NCI-H1436 (cell line): ENCODE measurements around the gene CALY.
A peak's percentile ranks its signal among the peaks of the same experiment; 100 is the strongest.

Experiments used
- DNase-seq: peaks from one replicate; lab custom pipeline; 2025; lab: John Stamatoyannopoulos, UW

The CALY gene

DNA sequence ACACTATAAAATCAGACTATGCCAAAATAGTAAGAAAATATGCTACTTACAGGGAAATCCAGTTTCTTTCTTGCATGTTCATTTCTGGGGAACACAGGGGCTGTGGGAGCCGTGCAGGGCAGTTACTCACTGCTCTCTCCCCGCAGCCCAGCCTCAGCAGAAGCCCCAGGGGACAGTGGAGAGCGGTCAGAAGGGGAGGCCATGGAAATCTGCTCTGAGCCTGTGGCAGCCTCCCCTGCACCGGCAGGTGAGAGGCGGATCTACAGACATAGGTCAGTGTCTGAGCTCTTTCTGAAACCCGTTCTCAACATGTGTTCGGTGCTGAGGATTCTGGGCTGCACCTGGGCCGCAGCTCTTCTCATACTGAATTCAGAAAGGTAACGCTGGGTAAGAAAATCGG, 25.1 kb downstream of the CALY start:
- DNase-seq = no peak

- DNase-seq = no peak
These were observed 25.9 kb downstream of the CALY start for GRCh38 chr10:133310789-133311188.

DNA sequence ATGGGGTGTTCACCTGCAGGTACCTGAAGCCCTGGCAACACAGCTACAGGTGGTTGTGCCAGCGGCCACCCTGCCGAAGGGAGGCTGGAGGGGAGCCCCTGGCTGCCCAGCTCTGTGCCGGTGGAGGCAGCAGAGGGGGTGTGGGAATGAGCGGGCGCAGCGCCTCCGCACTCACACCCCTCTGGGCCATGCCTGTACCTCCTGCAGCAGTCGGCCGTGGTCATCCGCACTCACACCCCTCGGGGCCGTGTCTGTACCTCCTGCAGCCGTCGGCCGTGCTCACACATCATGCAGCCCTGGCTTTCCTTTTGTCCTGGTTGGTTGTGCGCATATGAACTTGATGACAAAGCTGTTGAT, 26.3 kb downstream of the CALY start:
- DNase-seq = no peak

- DNase-seq = no peak
These were observed 26.8 kb downstream of the CALY start for GRCh38 chr10:133309720-133310398.

DNA sequence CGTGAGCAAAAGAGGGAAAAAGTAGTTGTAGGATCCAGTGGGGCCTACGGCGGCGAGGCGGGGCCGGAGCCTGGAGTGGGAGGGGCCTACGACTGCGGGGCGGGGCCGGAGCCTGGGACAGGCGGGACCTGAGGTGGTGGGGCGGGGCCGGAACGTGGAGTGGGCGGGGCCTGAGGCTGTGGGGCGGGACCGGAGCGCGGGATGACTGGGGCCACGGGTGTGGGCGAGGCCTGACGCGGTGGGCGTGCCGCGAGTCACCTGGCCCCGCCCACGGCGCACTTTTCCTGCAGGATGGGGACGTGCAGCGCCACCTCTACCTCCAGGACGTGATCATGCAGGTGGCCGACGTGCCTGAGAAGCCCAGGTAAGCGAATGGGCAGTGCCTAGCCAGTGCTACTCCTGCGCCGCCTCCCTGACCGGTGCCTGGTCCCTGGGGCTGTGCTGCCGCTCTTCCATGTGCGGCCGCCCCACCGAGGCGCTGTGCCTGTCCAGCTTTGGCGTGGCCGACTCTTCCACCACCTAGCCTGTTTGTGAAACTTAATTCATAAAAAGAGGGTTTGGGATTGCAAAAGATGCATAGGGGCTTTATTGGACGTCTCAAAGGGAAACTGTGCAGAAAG, 27.5 kb downstream of the CALY start:
- DNase-seq = peak; percentile 86

GRCh38 chr10:133308421-133309099, 28.1 kb downstream of the CALY start, which contains the start of the genes TUBGCP2 and ZNF511:
TUBGCP2 (minus strand) TSS chr10:133308872; CDS start chr10:133302941, 5,931 bp downstream.
ZNF511 (plus strand) TSS chr10:133308914; CDS start chr10:133308944, 30 bp downstream.
- peak; percentile 79 for DNase-seq

GRCh38 chr10:133307776-133308420, 28.8 kb downstream of the CALY start:
- peak; percentile 78 for DNase-seq

DNA sequence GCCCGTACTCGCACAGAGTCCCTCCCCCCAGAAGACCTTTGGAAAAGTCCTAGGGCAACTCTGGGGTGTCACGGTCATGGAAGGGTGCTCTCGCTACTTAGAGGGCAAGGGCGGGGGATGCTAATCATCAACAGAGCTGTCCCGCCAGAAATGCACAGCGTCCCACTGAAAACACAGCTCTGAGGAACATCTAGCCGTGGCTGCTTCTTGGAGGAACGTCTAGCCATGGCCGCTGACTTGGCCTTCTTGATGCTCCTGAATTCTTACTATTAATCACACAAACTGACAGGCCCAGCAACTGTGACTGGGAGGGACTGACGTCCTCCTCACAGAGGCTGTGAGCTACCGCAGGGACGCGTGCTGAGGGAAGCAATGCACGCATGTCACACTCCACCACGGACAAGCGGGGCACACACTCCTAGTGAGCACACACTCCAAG, 29.7 kb downstream of the CALY start:
- no peak for DNase-seq

DNA sequence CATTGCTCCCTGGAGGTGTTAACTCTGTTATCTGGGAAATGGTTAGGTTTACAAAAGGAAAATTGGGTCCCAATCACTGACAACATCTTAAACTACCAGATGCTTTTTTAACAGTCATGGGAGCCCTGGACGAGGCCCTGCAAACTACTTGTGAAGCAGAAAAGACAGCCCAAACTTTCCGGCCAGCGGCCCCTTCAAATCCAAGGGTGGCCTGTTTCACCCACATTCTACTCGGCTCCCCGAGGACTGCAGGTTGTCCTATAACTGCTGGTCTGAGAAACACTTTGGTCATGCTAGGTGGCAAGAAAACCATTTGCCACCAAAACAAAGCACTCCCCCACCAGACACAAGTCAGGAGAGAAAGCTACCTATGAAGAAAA, 30.6 kb downstream of the CALY start:
- DNase-seq = no peak

DNA sequence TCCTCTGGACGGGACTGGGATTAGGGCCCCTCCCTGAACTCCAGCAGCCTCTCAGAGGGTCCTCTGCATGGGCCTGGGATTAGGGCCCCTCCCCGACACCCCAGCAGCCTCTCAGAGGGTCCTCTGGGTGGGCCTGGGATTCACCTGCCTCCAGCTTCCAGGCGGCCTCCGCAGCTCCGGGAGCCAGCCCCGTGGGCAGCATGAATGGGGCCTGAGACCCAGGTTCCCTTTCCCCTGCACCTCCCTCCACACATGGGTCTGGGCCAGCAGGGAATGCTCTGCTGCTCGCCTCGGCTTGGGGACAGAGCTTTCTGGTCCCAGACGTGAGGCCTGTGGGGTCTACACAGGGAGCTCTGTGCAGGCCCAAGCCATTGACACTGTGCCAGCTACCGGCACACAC, 33.5 kb downstream of the CALY start:
- no peak for DNase-seq

DNA sequence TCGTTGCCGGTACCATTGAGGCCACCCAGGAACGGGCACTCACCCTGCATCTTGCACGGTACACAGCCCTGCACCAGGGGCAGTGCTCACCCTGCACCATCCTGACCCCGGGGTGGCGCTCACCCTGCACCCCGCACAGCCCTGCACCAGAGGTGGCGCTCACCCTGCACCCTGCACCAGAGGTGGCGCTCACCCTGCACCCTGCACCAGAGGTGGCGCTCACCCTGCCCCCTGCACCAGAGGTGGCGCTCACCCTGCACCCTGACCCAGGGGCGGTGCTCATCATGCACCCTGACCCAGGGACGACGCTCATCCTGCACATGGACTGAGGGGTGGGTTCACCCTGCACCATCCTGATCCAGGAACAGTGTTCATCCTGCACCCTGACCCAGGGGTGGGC, 34.5 kb downstream of the CALY start:
- no peak for DNase-seq

- DNase-seq = no peak
These were observed 37.0 kb downstream of the CALY start for GRCh38 chr10:133299738-133300137.

GRCh38 chr10:133299224-133299623, 37.5 kb downstream of the CALY start:
- no peak for DNase-seq

- no peak for DNase-seq
These were observed 38.2 kb downstream of the CALY start for GRCh38 chr10:133298466-133298865.

DNA sequence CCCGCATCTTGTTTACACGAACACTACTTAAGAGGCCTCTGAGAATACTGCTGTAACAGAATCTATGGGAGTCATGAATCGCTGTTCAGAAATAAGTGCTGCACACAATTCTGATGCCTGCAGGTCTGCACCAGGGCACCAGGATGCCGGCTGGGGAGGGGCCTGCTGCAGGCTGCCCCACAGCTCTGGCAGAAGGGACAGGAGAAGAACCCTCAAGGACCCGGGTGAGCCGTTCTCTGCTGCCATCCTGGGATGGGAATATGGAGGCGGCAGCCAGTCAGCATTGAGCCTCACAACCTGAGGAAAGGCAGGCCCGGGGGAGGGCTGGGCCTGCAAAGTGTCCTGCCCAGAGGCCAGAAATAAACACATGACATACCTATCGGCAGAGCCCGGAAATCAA, 39.2 kb downstream of the CALY start:
- no peak for DNase-seq

- no peak for DNase-seq
These were observed 41.0 kb downstream of the CALY start for GRCh38 chr10:133295426-133296320.

DNA sequence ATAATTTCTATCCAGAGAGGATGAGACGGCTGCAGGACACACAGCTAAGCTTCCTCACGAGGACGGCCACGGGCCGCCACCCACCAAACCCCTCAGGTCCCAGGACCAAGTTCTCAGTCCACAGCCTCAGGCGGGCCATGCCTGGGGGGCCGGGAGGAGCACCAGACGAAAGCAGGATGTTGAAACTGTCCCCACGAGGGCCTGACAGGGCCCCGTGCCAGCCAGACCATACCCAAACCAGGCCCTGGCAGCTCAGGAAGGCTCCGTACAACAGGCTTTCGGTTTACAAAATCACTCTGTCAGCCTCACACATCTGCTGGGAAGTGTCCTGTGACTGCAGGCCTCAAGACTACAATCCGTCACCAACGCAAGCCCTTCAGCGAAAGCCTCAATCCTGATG, 42.5 kb downstream of the CALY start:
- DNase-seq = no peak

GRCh38 chr10:133293810-133294119, 42.9 kb downstream of the CALY start:
- DNase-seq = no peak

GRCh38 chr10:133292919-133293809, 43.5 kb downstream of the CALY start:
- no peak for DNase-seq

- no peak for DNase-seq
These were observed 46.9 kb downstream of the CALY start for GRCh38 chr10:133289761-133290160.
